RWPE1 (cell line): ENCODE measurements around the gene CDCP1.

Experiments
- CTCF ChIA-PET: fragments of 350-600 bp; sonication (Branson Sonifier 250); formaldehyde crosslinking; extraction: SDS; loops from one replicate; lab custom pipeline; 2021; lab: Yijun Ruan, JAX
- POLR2A ChIA-PET: fragments of 400-600 bp; formaldehyde crosslinking; extraction: SDS; loops from one replicate; lab custom pipeline; 2020; ENCODE audit warnings: antibody characterized with exemption; ENCODE audit not compliant: low non-redundant PET; lab: Yijun Ruan, JAX
- DNase-seq: peaks from one replicate; pipeline ENCODE4 v3.0.0; 2012; ENCODE audit warnings: low spot score
- H3K27ac ChIP-seq: fragments of 450-650 bp; 2 replicates; pipeline ENCODE4 v1.5.1; 2017
- TF ChIP-seq, protein P1 (sequence below): fragments of 450-650 bp; conservative IDR thresholded peaks from 2 replicates; pipeline ENCODE4 v1.5.1; 2017; ENCODE audit warnings: low read depth, mild to moderate bottlenecking

Gene CDCP1

DNA sequence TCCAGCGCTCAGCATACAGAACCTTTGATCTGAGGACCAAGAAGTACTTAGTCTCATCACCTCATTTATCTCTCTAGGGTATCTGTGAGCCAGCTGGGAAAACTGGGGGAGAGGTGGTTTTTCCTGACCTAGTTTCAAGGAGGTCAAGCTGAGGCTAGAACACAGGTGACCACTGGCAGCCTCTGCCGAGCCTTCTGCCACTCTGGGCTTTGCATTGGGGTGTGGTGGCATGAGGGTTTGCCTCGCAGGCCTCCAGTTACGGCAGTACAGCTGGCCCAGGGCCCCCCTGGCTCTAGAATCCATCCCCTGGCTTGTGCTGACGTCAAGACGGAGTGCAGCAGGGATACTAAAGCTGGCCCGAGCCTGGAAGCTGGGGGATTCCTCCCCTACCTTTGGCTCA, 34.7 kb upstream of the CDCP1 start:
- H3K27ac ChIP-seq = peak overlapping the region; percentile 36; the same call in 1 of the 2 replicates
- TF ChIP-seq, protein P1, sequence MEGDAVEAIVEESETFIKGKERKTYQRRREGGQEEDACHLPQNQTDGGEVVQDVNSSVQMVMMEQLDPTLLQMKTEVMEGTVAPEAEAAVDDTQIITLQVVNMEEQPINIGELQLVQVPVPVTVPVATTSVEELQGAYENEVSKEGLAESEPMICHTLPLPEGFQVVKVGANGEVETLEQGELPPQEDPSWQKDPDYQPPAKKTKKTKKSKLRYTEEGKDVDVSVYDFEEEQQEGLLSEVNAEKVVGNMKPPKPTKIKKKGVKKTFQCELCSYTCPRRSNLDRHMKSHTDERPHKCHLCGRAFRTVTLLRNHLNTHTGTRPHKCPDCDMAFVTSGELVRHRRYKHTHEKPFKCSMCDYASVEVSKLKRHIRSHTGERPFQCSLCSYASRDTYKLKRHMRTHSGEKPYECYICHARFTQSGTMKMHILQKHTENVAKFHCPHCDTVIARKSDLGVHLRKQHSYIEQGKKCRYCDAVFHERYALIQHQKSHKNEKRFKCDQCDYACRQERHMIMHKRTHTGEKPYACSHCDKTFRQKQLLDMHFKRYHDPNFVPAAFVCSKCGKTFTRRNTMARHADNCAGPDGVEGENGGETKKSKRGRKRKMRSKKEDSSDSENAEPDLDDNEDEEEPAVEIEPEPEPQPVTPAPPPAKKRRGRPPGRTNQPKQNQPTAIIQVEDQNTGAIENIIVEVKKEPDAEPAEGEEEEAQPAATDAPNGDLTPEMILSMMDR = no peak
- ChIA-PET POLR2A (no interaction called here), CTCF (no interaction called here)
- no peak for DNase-seq

DNA sequence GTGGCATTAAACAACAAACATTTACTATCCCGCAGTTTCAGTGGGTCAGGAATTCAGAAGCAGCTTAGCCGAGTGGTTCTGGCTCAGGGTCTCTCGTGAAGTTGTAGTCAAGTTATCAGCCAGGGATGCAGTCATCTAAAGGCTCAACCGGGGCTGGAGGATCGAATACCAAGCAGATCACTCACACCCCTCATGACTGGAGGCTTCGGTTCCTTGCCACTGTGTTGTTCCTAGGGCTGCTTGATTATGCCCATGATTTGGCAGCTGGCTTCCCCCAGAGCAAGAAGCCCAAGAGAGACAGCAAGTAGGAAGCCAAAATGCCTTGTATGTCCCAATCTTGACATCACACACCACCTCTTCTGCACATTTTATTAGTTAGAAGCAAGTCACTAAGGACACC, 33.9 kb upstream of the CDCP1 start:
- H3K27ac ChIP-seq = no peak overlapping the region; the same call in 1 of the 2 replicates
- TF ChIP-seq, protein P1 = no peak
- POLR2A ChIA-PET = no interaction called here
- CTCF ChIA-PET = interaction anchor here (1.3 kb wide), 1 partner anchor 31 kb away, joined by 3 read pairs; no protein-coding TSS in a partner anchor
- DNase-seq = no peak

DNA sequence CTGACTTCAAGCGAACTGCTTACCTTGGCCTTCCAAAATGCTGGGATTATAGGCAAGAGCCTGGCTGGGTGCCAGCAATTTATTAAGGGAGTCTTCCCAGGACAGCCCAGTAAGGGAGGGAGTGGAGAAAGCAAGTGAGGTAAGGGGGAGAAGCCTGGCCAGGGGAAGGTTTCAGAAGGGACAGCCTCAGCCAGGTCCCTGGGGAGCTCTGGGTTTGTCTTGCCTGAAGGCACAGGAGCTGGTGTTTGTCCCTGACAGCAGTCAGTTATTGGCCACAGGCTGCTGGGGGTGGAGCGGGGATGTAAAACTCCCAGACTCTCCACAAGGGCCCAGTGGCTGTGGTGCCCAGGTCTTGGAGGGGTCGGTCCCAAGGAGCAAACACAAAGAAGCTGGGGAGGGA, 33.0 kb upstream of the CDCP1 start:
- ChIA-PET CTCF (interaction anchor here (1.3 kb wide), 1 partner anchor 32 kb away, joined by 3 read pairs; no protein-coding TSS in a partner anchor), POLR2A (no interaction called here)
- H3K27ac ChIP-seq = peak overlapping the region; percentile 58; the same call in 1 of the 2 replicates
- TF ChIP-seq, protein P1 = no peak
- no peak for DNase-seq

DNA sequence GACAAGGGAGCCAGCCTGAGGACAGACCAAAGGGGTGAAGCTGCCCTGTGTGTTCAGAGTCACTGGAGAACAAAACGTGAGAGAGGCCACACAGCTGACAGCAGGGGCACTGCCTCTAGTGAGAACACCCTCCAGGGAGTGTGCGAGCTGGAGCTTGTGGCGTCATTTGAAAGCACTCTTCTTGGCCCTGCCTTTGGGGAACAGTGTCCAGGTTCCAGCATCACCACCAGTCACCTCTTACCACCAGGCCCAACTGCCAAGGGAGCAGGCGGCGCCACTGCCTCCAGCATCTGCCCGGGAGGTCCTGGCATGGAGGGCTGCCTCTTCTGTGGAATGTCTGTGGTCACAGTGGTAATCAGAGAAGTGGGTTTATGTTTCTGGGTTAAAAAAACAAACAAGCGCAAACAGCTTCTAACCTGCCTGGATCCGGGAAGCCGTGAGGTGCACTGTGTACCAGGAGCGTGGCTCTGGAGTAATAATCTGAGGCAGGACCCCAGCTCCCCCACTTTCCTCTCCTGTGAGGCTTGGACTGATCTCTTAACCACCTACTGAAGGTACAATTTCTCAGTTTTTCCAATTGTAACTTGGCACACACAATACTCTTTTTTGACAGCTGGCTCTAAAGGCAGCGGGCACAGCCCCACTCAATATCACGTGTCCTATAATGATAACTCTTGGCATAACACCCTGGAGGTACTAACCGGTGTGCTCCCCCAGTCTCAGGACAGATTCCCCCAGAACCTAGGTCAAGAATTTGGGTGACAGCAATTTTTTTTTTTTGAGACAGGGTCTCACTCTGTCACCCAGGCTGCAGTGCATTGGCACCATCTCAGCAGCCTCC, 32.2 kb upstream of the CDCP1 start:
- peak overlapping the region; percentile 58 for H3K27ac ChIP-seq
- ChIA-PET POLR2A (interaction anchor here (0.5 kb wide), 1 partner anchor 11 kb away, joined by 6 read pairs; no protein-coding TSS in a partner anchor), CTCF (no interaction called here)
- TF ChIP-seq, protein P1 = no peak
- DNase-seq = no peak

DNA sequence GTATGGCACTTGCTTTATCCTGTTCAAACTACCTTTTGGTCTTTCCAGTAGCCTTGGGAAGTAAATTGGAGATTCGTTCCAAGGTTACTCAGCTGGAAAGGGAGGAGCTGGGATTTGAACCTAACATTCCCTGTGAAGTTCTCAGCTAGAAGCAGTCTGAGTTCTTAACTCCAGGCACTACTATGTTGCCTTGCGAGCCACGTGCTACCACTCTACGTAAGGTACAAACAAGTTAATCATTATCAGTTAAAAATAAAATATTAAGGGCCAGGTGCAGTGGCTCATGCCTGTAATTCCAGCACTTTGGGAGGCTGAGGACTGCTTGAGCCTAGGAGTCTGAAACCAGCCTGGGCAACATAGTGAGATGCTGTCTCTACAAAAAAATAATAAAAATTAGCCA, 30.7 kb upstream of the CDCP1 start:
- DNase-seq = no peak
- no peak overlapping the region for H3K27ac ChIP-seq
- ChIA-PET POLR2A (no interaction called here), CTCF (no interaction called here)
- TF ChIP-seq, protein P1 = no peak

DNA sequence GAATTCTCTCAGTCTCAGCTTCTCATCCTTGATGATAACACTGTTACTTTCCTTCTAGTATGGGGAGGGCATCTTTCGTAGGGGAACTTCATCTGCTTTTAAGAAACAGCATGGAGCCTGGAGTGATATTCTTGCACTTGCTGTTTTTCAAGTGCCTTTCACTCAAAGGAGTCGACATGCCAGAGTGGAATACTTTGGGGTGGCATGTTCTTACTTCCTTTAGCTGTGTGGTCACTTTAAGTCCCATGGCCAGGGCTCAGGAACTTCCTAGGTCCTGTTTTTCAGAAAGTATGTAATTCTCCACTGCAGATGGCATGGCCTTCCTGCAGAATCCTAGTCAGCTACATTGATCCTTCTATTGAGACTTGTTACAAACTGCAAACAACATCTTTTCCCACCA, 28.1 kb upstream of the CDCP1 start:
- no peak for DNase-seq
- CTCF ChIA-PET = no interaction called here
- POLR2A ChIA-PET = no interaction called here
- TF ChIP-seq, protein P1 = no peak
- H3K27ac ChIP-seq = no peak overlapping the region
